GM19351 (cell line): Measurements from ENCODE around the gene RNF115.
"Not testable (repeated sequence)": the region's sequence is repeated elsewhere in the genome, so short reads cannot be mapped to it uniquely, and the experiment has no call there.

ENCODE experiments used
- ATAC-seq: cut with Tn5 transposase; IDR thresholded peaks from one replicate; pipeline ENCODE4 v1.9.1; 2021; ENCODE audit warnings: mild to moderate bottlenecking, moderate library complexity; ENCODE audit not compliant: unreplicated experiment

Gene RNF115

DNA sequence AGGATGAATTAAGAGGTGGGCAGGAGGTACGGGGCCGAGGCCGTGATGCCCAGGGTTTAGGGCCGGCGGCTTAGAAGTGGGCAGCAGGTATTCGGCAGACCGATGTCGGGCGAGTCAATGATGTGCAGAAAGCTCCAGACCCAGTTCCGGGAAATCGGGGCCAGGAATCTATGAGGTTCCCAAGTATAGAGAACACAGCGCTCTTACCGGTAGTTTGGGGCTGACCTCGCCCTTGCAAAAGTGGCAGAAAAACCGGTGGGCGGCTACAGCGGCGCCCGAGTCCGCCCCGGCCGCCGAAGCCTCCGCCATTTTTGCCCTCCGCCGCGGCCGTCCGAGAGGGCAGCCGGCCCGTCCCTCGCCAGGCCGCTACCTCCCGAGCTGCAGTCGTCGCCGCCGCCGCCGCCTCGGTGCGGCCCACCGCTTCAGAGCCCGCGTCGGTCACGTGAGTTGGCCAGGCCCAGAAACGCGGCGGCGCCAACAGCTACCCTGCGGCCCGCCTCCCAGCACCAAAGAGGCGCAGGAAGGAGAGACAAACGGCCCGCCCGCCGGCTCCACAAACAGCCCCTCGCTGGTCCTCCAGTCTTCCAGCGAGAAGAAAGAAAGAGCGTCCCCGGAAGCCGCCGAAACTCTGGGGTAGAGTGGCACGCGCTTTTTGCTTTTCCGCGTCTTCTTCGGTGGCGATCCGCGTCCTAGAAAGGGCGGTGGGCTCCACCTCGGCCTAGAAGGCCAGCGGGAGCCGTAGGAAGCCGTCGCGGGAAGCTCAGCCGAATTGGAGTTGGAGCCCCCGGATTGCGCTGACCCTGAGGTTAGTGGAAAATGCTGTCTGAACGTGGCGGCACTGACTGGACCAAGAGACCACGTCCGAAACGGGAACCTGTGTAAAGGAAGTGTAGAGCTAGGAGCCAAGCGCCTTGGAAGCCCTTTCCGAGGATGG is at the start of gene RNF115, which contains the start of gene POLR3C:
RNF115 (minus strand) TSS at position 531 of the 934 bp plus-strand sequence; CDS start at position 309, 222 bp downstream.
POLR3C (plus strand) TSS at position 636 of the 934 bp plus-strand sequence. CDS start 1,577 bp downstream, outside the sequence.
- peak; percentile 84 for ATAC-seq

DNA sequence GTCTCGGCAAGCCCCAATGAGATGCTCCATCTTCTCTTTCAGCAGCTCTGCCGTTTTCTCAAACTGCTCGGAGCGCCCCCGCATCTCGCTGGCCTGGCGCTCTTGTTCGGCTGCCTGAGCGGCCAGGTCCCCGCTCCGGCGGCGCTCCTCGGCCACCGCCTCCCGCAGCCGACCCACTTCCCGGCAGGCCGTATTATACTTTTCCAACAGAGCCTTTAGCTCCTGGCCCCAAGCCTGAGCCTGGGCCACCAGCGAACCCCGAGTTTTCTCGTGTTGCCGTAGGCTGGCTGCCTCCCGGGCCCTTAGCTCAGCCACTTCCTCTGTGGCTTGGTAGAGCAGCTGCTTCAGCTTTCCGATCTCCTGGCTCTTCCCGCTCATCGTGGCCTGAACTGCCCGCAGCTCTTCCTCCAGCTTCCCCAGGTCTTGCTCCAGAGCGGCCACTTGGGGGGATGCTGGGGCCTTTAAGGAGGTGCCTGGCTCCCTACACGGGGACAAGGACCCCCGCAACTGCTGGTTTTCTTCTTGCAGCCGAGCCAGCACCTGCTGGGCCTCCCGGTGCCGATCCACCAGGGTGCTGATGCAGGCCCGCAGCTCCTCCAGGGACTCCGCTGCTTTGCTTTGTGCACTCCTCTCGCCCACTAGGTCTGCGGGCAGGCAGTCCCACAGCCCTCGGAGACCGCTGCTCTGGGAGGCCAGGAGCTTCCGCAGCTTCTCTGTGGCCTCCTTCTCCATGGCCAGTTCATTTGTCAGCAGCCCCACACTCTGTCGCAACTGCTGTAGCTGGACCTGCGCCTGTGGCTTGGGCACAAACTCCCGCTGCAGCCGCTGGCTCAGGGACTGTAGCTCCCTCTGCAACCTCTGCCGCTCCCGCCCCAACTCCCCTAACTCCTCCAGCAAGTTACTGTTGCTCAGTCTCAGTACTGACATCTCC is 48.4 kb upstream of the RNF115 start:
- ATAC-seq, result no peak

- ATAC-seq, result no peak
Observed at GRCh38 chr1:145868232-145868631, 44.3 kb upstream of the RNF115 start.

DNA sequence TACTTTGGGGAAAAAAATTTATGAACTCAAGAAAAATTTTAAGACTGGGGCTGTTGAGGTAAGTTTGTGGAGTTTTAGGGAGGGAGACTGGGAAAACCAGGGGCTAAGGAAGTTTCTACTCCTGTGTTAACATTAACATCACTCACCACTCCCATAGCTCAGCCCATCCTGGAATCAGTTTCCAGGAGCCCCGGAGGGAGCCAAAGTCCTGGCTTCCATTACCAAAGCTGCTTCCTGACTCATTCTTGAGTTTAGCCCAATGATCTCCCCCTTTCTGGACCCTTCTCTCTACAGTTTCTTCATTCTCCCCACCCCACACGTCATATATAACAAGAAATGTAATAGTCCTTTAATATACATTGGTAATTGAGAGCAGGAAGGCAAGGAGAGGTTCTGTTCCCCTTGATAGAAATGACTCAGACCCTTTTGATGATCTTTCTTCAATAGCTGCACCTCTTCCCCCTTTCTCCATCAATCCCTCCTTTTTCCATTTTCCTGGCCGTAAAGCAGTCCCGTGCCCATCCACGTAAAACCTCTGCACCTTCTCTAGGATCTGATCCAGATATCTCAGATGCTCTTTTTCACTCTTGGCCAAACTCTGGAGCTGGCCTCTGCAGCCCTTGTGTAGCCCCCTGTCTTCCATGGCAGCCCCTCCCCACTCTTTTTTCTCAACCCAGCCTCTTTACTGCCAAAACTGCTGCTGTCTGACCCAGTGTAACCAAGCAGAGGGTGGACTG is 39.6 kb upstream of the RNF115 start:
- ATAC-seq, result no peak

- ATAC-seq, result peak; percentile 72
Observed at GRCh38 chr1:145859491-145860023, 35.7 kb upstream of the RNF115 start.

DNA sequence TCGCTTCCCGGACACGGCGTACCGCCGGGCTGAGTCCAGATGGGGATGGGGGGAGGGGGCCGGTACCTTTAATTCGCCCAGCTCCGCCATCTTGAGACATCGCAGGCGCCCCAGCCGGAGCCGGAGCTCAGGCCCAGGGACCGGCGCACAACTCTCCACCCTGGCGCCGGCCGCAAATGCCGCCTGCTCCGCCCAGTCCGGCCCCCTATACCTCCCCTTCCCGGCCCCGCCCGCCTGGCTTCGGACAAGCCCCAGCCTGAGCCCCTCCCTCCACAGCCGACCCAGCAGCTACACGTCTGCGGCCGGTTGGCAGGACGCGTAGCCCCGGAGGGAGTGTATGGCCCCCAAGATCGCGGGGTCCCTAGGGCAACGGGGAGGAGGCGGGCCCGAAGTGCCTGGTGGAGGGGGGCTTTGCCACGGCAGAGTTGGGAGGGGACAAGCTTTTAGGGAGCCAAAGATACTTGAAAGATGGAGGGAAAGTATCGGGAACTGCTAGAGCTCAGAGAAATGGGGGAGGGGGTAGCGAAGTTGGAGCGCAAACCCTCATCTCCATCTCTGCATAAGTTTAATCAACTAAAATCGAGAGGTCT is 35.1 kb upstream of the RNF115 start, which contains the start of gene PIAS3:
PIAS3 (minus strand) TSS at position 181 of the 590 bp plus-strand sequence; CDS start at position 90, 91 bp downstream.
- peak; percentile 82 for ATAC-seq

DNA sequence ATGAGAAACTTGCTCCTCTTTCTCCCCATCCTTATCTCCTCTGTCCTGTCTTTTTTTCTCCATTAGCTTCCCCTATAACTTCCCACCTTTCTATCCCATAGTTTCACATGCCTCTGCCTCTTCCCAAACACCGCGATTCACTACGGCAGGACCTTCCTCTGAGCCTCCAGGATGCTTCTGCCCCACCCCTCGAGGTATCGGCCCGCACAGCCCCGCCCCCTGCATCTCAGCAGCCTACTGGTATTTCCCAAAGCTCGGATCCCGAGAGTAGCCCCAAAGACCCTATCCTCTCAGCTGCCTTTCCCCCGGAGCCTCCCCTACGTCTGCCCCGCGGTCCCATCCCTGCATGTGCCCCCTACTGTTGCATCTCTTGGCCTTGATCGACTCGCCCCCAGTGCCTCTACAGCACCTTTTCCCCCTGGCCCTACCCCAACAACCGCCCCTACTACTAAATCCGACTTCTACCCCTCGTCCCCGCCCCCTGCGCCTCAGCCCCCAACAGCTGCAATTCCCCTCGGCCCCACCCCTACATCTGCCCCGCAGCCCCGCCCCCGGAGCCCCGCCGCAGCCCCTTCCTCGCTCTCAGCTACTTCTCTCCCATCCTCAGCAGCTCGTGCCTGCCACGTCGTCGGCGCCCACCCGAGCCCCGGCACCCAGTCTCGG is 34.5 kb upstream of the RNF115 start:
- peak; percentile 16 for ATAC-seq

GRCh38 chr1:145857170-145857569 is 33.3 kb upstream of the RNF115 start:
- no peak for ATAC-seq

- ATAC-seq, result no peak
Observed at GRCh38 chr1:145855426-145855948, 31.6 kb upstream of the RNF115 start.

- no peak for ATAC-seq
Observed at GRCh38 chr1:145849356-145850160, 25.7 kb upstream of the RNF115 start.

- ATAC-seq, result no peak
Observed at GRCh38 chr1:145847827-145848226, 23.9 kb upstream of the RNF115 start.

DNA sequence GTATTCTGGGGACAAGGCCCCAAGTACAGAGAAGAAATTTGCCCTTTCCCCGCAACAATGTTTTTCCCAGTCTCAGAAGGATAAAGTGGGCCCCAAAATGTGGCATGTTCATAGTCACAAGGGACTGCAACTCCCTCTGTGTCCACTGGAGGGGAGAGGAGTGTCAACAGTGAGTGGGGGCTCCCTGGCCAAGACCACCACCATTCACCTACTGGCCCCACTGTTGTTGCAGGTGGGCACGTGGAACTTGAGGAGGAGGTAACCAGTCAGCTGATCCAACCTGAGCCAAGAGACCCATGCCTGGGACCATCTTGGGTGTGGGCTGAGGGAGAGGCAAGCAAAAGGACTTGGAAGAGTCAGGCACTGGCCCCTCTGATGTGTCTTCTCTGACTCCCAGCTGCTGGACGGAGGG is 22.3 kb upstream of the RNF115 start:
- no peak for ATAC-seq

- ATAC-seq, result peak; percentile 64
Observed at GRCh38 chr1:145845514-145846161, 21.7 kb upstream of the RNF115 start, which contains the start of gene NUDT17. TSS of gene NUDT17 (plus strand) at chr1:145845630. CDS start at chr1:145845641, 11 bp downstream.

GRCh38 chr1:145845144-145845513 is 21.2 kb upstream of the RNF115 start:
- ATAC-seq, result peak; percentile 68

DNA sequence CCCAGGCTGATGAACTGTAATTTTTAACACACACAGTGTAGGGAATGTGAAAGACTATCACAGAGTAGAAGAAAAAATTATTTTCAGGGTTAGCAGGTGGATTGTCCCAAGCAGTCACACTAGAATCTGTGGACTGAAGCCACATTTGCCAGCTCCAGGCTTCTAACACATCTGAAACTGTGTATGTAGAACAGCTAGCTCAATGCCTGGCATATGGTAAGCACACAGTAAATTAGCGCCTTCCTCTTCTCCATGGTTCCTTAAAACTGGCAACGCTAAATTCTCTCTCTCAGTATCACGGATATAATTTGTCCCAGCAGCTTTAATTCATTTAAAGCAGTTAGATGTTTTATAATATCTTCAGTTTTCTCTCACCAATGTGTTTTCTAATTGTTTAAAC is 19.1 kb upstream of the RNF115 start:
- ATAC-seq, result no peak

DNA sequence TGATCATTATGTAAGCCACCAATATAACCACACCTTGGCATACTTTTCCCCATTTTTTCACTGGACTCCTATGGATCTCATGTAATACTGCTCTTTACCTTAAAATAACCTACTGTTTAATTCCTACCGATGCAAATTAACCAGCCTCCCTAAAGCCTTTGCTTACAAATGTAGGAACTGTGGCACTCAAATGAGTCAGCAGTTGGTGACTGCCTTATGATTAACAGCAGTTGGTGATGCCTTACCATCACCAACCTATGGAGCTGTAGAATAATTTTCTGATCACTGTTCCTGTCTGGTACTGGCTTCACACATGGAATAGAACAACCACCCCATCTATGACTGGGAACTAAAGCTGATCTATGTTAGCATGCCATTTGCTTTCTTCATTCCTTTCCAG is 13.8 kb upstream of the RNF115 start:
- no peak for ATAC-seq

GRCh38 chr1:145830810-145831209 is 6.9 kb upstream of the RNF115 start:
- ATAC-seq, result not testable (repeated sequence)
